Transverse colon (tissue), 1 donor: ENCODE data around the gene WDR19.

ENCODE experiments used
- EP300 ChIP-seq: sonication (generic); formaldehyde crosslinking; IDR thresholded peaks from one replicate; pipeline ENCODE4 v1.6.1; 2017; ENCODE audit warnings: antibody characterized with exemption, low read depth
- POLR2A ChIP-seq: fragments of 450-650 bp; IDR thresholded peaks from one replicate; pipeline ENCODE4 v1.6.1; 2016; ENCODE audit warnings: antibody characterized with exemption, mild to moderate bottlenecking, moderate library complexity

DNA sequence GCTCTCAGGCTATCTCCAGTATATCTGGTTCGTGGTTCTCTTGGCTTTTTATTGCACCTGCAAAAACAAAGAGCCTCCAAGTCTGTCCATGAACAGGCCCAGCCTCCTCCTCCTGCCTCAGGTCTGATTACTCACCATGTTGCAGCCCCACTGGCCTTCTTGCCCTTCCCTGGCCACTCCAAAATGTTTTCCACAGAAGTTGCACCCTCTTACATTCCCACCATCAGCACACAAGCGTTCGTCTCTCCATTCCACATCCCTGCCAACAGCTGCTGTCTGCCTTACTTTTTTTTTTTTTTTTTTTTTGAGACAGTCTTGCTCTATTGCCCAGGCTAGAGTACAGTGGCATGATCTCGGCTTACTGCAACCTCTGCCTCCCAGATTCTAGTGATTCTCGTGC, 97.1 kb downstream of the WDR19 start:
- TF ChIP-seq EP300 (no peak), POLR2A (no peak)
